Measurements from ENCODE around the gene UNC5C. TPM values are rescaled to one million over a fixed set of nuclear protein-coding genes. Genes with fewer than 3 reads are reported as not detected.
A peak's percentile ranks its signal among the peaks of the same experiment; 100 is the strongest.

The UNC5C gene
- total RNA-seq (2014; rRNA removed; shearing (Covaris generic)), result not detected in 2 replicates

DNA sequence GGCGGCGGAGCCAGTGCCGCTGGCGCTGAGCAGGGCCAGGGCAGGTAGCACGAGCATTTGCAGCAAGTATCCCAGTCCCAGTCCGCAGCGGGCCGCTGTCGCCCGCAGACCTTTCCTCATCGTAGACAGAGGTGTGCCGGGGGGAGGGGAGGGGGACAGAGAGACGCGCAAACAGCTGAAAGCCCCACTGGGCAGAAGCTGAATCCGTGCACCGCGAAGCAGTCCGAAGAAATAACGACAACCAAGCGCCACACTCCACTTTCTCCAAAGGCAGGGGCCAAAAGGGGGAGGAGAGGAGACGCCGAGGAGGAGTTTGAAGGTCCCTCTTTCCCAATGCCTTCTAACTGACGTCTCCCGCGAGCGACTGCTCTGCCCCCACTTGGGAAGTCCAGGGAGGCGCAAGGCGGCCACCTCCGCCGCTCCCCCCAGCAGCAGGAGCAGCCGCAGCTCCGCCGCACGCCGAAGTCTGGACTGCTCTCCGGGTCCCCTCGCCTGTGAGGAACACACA is at the start of gene UNC5C:
Gene UNC5C (minus strand): TSS at position 236 of the 508 bp plus-strand sequence.
- in situ Hi-C loops (cut with HindIII; ENCODE audit: low sequenced_read_pairs), result no loop called here
- DNase-seq (ENCODE audit: low spot score), result peak; percentile 68

DNA sequence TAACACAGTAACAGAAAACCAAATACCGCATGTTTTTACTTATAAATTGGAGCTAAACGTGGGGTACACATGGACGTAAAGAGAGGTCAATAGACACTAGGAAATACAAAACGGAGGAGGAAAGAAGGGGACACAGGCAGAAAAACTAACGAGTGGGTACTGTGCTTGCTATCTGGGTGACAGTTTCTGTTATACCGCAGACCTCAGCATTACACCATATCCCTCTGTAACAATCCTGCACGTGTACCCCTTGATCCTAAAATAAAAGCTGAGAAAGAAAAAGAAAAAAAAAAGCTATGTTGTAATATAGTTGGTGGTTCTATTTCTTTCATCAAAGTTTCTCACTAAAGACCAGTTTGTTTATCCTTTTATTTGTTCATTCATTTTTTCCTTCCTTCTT is 47.9 kb upstream of the UNC5C start:
- no peak for DNase-seq (ENCODE audit: low spot score)
- in situ Hi-C loops (cut with HindIII; ENCODE audit: low sequenced_read_pairs), result no loop called here

DNA sequence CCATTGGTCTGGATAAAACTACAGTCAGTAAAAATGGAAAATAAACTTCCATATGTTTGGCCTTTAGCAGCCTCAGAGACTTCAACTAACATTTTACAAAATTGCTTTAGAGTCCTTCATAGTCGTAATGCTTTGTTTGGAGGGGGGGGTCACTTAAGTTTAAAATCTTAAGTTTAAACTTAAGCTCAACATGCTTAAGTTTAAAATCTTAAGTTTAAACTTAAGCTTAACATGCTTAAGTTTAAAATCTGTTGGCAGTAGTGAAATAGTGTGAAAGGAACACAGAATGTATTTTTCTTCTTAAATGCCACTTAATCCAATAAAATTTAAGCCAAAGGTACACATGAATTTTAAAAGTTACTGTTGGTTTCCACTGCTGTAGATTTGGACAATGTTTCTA is 45.9 kb upstream of the UNC5C start:
- no peak for DNase-seq (ENCODE audit: low spot score)
- in situ Hi-C loops (cut with HindIII; ENCODE audit: low sequenced_read_pairs), result no loop called here

DNA sequence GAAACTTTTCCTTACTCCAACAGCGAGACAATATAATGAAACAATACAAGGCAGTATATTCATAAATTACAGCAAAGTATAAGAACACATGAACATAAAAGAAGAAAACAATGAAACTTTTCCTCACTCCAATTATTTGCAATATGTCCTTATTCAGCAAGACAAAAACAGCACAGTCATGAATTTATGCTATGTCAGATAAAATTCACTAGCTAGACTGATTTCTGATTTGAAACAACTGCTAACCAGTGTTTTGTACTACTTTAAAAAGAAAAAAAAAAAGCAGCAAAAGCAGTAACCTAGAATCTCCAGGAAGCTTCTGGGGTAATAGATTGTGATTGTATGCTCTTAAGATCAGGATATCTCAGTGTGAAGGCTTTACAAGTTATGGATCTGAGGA is 45.2 kb upstream of the UNC5C start:
- no peak for DNase-seq (ENCODE audit: low spot score)
- in situ Hi-C loops (cut with HindIII; ENCODE audit: low sequenced_read_pairs), result no loop called here

DNA sequence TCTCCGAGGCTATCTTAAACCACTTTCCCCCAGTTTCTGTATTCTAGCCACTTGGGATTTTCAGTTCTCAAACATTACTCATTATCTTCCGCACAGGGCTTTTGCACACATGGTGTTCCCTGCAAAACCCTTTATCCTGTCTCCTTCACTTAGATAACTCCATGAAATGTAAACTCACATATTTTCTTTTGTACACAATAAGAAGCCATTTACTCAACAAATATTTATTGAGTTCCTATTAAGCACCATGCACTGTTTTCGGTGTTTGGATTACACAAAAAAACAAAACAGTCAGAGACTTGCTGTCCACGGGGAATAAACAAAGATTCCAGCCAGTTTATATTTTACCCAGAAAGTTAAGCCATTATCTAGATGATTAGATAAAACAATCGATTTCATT is 42.5 kb upstream of the UNC5C start:
- DNase-seq (ENCODE audit: low spot score), result no peak
- in situ Hi-C loops (cut with HindIII; ENCODE audit: low sequenced_read_pairs), result no loop called here

DNA sequence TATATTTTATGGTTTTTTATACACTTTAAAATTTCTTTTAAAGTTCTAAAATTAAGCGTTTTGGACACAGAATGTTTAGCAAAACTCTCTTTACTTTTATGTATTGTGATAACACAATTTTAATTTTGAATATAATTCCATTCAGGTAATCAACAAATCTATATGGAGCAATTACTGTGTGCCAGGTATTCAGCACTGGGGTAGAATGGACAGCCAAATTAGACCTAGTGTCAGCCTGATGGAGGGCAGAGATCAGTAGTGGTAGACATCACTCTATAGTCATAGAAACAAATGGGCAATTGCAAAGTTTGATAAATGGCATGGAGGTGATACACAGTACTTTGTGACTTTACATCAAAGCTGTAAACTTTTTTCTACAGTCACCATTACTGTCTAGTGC is 41.8 kb upstream of the UNC5C start:
- in situ Hi-C loops (cut with HindIII; ENCODE audit: low sequenced_read_pairs), result no loop called here
- no peak for DNase-seq (ENCODE audit: low spot score)

DNA sequence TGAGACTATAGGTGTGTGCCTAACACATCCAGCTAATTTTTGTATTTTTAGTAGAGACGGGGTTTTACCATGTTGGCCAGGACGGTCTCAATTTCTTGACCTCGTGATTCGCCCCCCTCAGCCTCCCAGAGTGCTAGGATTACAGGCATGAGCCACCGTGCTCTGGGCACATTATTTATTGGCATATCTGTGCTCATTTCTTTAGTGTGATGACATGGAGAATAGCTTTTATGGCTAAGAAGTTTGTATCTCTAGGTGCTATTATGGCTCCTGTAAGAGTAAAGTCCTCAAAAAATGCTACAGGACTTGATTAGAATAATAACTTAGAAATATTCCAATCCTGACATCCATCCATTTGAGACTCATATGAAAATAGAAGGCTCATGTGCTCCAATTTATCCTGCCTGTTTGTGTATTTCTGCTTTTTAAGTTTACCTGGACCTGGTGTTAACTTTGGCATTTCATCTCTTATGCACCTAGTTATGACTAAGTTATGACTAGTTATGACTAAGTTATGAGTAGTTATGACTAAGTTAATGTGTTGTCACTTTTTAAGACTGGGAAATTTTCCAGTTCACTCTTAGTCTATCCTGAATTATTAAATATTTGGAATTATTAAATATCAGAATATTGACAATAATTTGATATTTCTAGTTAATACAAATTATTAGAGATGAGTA is 36.4 kb upstream of the UNC5C start:
- DNase-seq (ENCODE audit: low spot score), result no peak

DNA sequence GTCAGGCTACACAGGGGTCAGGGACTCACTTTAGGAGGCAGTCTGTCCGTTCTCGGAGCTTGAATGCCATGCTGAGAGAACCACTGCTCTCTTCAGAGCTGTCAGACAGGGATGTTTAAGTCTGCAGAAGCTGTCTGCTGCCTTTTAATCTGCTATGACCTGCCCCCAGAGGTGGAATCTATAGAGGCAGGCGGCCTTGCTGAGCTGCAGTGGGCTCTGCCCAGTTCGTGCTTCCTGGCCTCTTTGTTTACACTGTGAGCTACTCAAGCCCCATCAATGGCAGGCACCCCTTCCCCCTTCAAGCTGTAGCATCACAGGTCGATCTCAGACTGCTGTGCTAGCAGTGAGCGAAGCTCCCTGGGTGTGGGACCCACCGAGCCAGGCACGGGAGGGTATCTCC is 31.5 kb upstream of the UNC5C start:
- in situ Hi-C loops (cut with HindIII; ENCODE audit: low sequenced_read_pairs), result no loop called here
- no peak for DNase-seq (ENCODE audit: low spot score)

More for the DNA sequence above, 36.4 kb upstream of the UNC5C start:
- in situ Hi-C loops (cut with HindIII; ENCODE audit: low sequenced_read_pairs), result no loop called here

DNA sequence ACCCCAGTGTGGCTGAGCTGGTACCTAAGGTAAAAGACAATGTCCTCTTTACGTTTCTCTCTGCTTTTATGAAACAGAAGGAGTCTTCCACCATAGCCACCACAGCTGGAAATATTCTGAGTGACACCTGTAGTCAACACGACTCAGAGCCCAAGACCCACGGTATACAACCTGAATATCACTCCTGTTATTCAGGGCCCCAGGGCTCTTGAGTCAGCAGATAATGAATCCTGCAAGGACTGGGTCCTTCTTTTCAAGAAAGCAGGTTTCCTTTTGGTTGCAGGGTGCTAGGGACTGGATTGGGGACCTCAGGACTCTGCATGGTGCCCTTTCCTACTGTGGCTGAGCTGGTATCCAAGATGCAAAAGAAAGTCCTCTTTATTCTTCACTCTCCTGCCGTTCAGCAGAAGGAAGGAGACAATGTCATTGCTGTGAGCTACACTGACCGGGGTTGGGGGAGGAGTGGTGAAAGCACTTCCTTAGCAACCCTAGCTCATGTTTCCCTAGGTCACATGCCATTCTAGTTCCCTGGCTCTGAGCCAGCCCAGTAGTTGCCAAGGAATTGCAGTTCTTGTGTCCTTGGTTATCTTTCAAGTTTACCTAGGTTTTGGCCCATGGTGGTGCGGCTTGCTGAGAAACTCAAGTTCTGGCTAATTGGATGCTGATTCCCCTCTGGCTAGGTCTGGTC is 23.7 kb upstream of the UNC5C start:
- in situ Hi-C loops (cut with HindIII; ENCODE audit: low sequenced_read_pairs), result no loop called here
- no peak for DNase-seq (ENCODE audit: low spot score)

DNA sequence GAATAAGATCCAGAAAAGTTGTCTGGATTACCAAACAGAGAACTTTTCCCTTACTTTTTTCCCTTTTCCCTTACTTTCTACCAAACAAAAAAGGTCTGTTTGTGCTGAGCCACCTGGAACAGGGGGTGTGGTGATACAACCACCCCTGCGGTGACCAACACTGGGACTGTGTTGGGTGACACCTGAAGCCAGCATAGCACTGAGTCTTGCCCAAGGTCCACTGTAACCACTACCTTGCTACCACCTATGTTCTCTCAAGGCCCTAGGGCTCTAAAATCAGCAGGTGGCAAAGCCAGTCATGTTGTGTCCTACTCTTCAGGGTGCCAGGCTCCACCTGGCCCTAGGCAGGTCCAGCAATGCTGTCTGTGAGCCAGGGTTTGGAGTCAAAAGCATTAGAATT is 22.8 kb upstream of the UNC5C start:
- no peak for DNase-seq (ENCODE audit: low spot score)
- in situ Hi-C loops (cut with HindIII; ENCODE audit: low sequenced_read_pairs), result no loop called here

DNA sequence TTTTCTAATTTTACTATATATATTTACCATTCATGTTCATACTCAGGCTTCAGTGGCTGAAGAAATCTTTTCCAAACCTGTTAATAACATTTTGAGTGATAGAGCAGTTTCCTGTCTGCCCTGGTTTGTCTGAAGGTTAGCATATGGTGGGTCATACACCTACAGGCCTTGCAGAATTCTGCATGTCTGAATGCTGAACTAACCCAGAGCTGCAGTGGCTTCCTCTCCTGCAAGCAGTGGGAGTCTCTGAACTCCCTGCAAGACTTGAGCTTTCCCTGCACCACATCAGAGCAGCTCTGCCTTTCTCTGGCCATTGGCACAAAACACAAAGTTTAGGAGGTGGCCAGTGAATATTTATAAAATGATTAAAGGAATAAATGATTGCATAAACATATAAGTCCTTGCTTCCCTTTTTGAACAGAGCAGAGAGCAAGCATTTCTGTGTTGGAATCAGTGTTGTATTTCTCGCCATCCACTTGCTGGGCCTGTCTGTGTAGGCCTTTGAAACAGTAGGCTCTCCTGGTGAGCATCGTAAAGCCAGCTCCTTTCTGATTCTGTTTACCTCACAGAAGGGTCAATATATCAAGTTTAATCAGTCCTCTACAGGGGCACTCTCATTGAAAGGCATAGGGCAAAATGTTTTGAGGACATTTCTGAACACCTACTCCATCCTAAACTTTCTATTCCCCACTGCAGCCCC is 15.0 kb upstream of the UNC5C start:
- in situ Hi-C loops (cut with HindIII; ENCODE audit: low sequenced_read_pairs), result no loop called here
- no peak for DNase-seq (ENCODE audit: low spot score)

DNA sequence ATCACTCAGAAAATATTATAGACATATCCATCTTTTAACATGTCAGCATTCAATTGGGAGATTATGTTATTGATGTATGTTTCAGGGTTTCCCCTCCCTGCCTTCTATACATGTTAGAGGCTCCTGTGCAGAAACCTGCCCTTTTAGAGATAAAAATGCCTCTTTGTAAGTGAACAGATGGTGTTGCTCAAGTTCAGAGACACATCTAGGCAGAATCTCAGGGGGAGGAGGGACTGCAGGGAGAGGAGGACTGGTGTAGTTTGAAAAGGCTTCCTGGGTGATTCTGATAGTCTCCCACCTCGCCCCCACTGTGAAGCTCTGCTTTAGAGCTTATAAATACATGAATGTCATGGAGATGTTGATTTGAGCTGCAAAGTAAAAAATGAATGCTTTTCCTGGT is 12.0 kb upstream of the UNC5C start:
- no peak for DNase-seq (ENCODE audit: low spot score)
- in situ Hi-C loops (cut with HindIII; ENCODE audit: low sequenced_read_pairs), result no loop called here

DNA sequence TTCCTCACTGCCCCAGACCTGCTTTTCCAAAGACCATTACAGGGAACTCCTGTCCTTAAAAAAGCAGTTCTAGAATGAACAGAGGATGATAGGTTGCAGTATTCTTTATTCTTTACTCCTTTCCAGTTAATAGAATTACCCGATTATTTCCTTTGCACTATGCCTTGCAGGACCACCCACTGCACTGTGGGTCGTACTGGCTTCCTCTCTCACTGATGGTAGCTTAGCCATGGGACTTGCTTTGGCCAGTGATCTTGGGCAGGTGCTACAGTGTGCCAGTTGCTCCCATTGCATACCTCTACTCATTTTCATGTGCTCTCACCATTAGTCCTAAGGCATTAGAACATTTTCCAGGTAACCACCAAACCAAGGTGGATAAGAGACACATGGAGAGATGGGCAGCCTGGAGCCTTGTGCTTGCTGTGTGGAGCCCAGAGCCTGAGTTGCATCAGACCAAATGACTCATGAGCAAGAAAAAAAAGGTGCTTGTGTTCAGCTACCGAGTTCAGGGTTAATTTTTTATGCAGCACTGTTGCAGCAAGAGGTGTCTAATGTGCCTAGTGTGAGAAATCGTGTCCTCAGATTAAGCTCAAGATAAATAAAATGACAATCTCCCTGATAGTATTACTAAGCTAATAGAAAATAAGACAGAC is 7.6 kb upstream of the UNC5C start:
- DNase-seq (ENCODE audit: low spot score), result no peak
- in situ Hi-C loops (cut with HindIII; ENCODE audit: low sequenced_read_pairs), result no loop called here

DNA sequence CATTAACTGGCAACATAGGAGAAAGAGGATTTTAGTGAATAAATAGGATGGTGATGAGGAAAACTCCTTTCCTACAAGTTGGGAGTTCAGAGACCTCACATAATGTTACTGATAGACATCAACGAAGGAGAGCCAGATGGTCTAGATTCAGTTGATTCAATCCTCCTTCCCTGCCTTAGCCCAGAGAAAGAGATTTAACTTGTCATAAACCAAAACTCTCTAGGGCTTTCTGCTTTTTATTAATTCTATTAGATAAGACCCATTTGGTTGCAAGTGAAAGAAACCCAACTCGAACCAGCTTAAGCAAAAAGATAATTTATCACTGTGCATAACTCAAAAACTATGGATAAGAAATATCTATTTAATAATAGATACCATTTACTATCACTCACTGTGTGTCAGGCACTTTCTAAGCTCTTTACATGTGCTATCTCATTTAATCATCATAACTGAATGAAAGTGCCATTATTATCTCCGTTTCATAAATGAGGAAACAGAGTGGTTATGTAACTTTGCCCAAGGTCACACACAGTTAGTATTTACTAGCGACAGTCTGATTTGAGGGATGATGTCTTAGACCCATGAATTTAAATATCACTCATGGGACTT is 4.3 kb upstream of the UNC5C start:
- no peak for DNase-seq (ENCODE audit: low spot score)
- in situ Hi-C loops (cut with HindIII; ENCODE audit: low sequenced_read_pairs), result no loop called here

DNA sequence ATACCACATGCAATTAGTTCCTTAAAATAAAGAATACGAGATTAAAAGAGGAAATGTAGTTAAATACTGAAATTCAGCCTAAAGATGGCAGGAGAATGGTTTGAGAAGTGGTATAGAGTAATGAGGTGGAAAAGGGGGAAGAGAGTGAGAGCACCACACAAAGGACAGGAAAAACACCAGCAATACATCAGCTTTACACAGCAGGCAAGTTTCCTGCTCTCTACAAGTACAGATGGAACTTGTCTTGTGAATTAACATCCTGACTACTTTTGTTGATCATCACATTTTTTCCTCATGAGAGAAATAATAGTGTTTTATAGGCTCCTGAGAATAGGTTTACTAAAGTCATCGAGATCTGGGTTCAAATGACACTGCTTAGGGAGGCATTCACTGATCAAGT is 2.9 kb upstream of the UNC5C start:
- in situ Hi-C loops (cut with HindIII; ENCODE audit: low sequenced_read_pairs), result no loop called here
- no peak for DNase-seq (ENCODE audit: low spot score)

DNA sequence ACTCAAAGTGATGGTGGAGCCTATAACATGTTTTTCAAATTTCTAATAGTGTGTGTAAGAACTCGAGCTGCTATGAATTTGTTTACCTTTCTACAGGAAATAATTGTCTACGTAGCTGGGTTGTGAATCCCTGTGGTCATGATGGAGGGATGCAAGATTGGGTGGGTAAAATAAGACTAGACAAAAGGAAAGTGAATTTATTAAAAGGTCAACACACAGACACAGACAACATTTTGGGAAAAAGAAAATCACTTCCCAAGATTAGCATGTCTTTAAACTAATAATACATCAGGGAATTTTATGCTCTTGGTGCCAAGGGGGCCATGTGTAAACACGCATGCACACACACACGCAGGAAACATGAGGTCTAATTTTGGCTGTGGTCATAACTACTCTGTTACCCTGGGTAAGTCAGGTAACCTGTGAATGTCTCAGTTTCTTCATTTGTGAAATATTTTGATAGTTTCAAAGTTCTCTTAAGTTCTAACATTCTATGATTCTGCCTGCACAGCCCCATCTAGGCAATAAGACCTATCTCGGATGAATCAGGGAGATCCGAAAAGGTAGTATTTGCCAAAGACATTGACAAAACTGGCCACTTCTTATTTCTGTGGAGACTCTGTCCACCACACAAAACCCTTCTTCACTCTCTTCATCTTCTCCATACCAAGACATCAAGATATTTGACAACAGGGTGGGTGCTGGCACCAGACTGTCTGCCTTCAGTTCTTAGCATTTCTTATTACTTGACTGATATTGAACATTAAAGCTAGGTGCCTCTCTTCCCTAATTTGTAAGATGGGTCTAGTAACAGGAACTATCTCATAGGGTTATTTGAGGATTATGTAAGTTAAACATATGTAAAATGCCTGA is 1.6 kb upstream of the UNC5C start:
- no peak for DNase-seq (ENCODE audit: low spot score)
- in situ Hi-C loops (cut with HindIII; ENCODE audit: low sequenced_read_pairs), result no loop called here

DNA sequence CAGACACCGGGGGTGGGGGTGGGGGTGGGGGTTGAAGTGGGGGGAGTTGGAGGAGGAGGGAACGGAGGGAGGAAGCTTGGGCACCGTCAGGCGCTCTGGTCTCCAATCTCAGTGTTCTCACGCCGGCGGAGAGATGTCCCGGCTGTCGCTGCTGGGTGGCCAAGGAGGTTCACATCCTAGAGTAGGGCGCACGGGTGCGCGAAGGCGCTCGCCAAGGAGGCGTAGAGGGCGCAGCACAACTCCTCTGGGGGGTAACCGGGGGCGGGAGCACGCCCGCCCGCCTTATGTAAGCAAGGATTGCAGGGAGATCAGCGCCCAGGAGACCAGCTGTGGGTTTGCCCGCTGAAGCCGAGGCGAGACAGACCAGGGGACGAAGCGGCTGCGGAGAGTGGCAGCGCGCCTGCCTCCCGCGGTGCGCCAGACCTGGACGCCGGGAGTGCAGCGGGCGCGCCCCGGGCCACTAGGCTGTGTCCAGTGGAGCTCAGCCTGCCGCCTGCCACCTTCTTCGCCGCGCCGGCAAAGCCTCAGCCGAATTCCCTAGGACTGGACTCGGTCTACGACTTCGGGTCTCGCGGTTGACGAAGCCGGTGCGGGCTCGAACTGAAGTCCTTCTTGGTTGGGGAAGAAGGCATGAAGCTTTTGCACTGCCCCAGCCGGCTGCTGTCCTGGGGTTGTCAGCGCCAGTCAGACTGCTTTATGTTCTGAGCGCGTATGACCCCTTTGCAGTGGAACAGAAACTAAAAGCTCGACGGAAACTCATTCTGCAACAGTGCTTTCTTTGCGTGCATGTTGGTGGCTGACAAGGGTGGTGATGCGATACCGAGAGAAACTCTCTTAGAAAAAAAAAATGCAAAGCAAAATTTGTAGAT is 707 bp upstream of the UNC5C start:
- peak; percentile 39 for DNase-seq (ENCODE audit: low spot score)
- in situ Hi-C loops (cut with HindIII; ENCODE audit: low sequenced_read_pairs), result no loop called here

Measured in G401 (cell line).